SW 1271 (cell line): ENCODE measurements around the gene TMEM17.

Experiments used
- DNase-seq, 2 experiments: peaks; one replicate each; lab custom pipeline; 2025; lab: John Stamatoyannopoulos, UW

The TMEM17 gene

GRCh38 chr2:62455957-62456692 is 49.9 kb downstream of the TMEM17 start:
- no peak for DNase-seq

- DNase-seq, result no peak
These were observed 52.0 kb downstream of the TMEM17 start for GRCh38 chr2:62453955-62454354.

GRCh38 chr2:62452701-62453454 is 53.1 kb downstream of the TMEM17 start:
- DNase-seq, result no peak

- DNase-seq, result no peak
These were observed 55.2 kb downstream of the TMEM17 start for GRCh38 chr2:62450716-62451191.
